Smooth muscle cell (in vitro differentiated cells): ENCODE measurements around the gene OXTR. TPM values are rescaled to one million over a fixed set of nuclear protein-coding genes. Genes with fewer than 3 reads are reported as not detected.

Experiments used
- DNase-seq: peaks from one replicate; lab custom pipeline; 2025; ENCODE audit not compliant: unreplicated experiment; lab: John Stamatoyannopoulos, UW
- H2AFZ ChIP-seq: fragments of 200-600 bp; sonication (generic); 2 replicates; pipeline ENCODE4 v1.6.0; 2016; ENCODE audit warnings: antibody characterized with exemption, low read depth, mild to moderate bottlenecking
- H3F3A ChIP-seq: fragments of 200-600 bp; sonication (generic); 2 replicates; pipeline ENCODE4 v1.6.0; 2017; ENCODE audit warnings: antibody characterized with exemption, low read depth
- H3K27ac ChIP-seq: fragments of 200-600 bp; sonication (generic); 2 replicates; pipeline ENCODE4 v1.5.1; 2016; ENCODE audit warnings: low read depth, mild to moderate bottlenecking
- H3K27me3 ChIP-seq: fragments of 200-600 bp; sonication (generic); 2 replicates; pipeline ENCODE4 v1.6.1; 2016; ENCODE audit warnings: low read depth, mild to moderate bottlenecking
- H3K36me3 ChIP-seq: fragments of 200-600 bp; sonication (generic); 2 replicates; pipeline ENCODE4 v1.5.1; 2016; ENCODE audit warnings: low read depth
- H3K4me1 ChIP-seq: fragments of 200-600 bp; sonication (generic); 2 replicates; pipeline ENCODE4 v1.5.1; 2016; ENCODE audit warnings: low read depth
- H3K4me2 ChIP-seq: fragments of 200-600 bp; sonication (generic); 2 replicates; pipeline ENCODE4 v1.6.0; 2016; ENCODE audit warnings: mild to moderate bottlenecking
- H3K4me3 ChIP-seq: fragments of 200-600 bp; sonication (generic); 2 replicates; pipeline ENCODE4 v1.5.1; 2016; ENCODE audit warnings: mild to moderate bottlenecking
- H3K79me2 ChIP-seq: fragments of 200-600 bp; sonication (generic); 2 replicates; pipeline ENCODE4 v1.6.0; 2016; ENCODE audit warnings: low read depth, mild to moderate bottlenecking
- H3K9ac ChIP-seq: fragments of 200-600 bp; sonication (generic); 2 replicates; pipeline ENCODE4 v1.6.0; 2016; ENCODE audit warnings: low read depth
- H3K9me3 ChIP-seq: fragments of 200-600 bp; sonication (generic); replicated peaks from 2 replicates; pipeline ENCODE4 v1.5.1; 2016; ENCODE audit warnings: low read depth
- H4K20me1 ChIP-seq: fragments of 200-600 bp; sonication (generic); 2 replicates; pipeline ENCODE4 v1.6.0; 2016; ENCODE audit warnings: low read depth
- WGBS: methylation state at CpG from one replicate; pipeline ENCODE4 v1.1.7; 2016; ENCODE audit warnings: low lambda C conversion rate; 5-methylcytosine and 5-hydroxymethylcytosine counted together
- polyA plus RNA-seq: library from polyadenylated mRNA; unstranded; fragments of >200 nt; fragmentation: Nextera tagmentation; extraction: Ambion mirVana; gene quantifications from 2 replicates; pipeline ENCODE4 v1.2.1, GENCODE V29; 2016
- total RNA-seq: library from RNA; depleted of rRNA; stranded (reverse); fragments of >200 nt; gene quantifications from 2 replicates; pipeline ENCODE4 v1.2.3, GENCODE V29; 2014
- TF ChIP-seq, protein P1 (sequence below): fragments of 200-600 bp; sonication (generic); IDR thresholded peaks from 2 replicates; pipeline ENCODE4 v1.5.1; 2017; ENCODE audit warnings: borderline replicate concordance, mild to moderate bottlenecking, antibody characterized with exemption; ENCODE audit not compliant: insufficient read depth, poor library complexity, severe bottlenecking

Gene OXTR
- total and polyA plus RNA-seq, 2 experiments from 2014 or later, result 0.54 to 1.1 TPM

DNA sequence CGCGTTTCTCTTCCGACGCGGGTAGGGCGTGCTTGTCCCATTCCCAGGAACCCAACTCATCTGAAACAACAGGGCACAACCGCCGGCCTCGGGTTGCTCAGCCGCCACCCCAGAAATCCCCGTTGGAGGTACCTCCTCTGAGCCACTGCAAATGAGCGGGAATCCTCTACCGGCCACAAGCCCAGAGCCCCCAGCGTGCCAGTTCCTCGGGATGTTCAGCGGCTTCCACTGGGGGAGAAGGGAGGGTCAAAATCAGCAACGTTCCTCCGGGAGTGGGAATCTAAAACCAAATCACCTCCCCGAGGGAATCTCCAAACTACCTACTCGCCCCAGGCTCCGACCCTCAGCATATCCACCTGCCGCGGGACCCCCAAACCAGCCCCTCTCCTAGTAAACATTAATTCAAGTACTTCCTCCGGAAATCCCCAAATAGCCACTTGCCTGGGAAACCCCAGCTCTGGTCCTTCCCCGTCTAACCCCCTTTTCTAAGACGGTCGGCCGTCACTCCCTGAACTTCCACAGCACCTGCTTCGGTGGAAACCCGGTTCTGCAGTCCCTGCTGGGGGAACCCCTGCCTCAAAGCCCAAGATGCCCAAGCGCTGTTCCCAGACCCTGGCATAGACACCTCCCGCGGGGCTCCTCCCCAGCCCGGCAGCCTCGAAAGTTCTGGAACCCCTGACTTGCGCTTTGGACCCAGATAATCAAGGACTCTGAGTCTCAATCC, 887 bp downstream of the OXTR start:
- 53% methylated on average over 36 of the region's 36 CpGs for WGBS
- H3K79me2 ChIP-seq, result no peaks in the 10 kb centered on the region
- H2AFZ ChIP-seq, result no peak overlapping the region
- no peaks in the 10 kb centered on the region for H4K20me1 ChIP-seq
- no peaks in the 10 kb centered on the region for H3K4me1 ChIP-seq
- no peaks in the 10 kb centered on the region for H3F3A ChIP-seq
- peaks cover 26% of the 10 kb centered on the region for H3K27me3 ChIP-seq
- H3K27ac ChIP-seq, result no peak overlapping the region
- no peaks in the 10 kb centered on the region for H3K9me3 ChIP-seq
- no peak for DNase-seq
- TF ChIP-seq, protein P1, sequence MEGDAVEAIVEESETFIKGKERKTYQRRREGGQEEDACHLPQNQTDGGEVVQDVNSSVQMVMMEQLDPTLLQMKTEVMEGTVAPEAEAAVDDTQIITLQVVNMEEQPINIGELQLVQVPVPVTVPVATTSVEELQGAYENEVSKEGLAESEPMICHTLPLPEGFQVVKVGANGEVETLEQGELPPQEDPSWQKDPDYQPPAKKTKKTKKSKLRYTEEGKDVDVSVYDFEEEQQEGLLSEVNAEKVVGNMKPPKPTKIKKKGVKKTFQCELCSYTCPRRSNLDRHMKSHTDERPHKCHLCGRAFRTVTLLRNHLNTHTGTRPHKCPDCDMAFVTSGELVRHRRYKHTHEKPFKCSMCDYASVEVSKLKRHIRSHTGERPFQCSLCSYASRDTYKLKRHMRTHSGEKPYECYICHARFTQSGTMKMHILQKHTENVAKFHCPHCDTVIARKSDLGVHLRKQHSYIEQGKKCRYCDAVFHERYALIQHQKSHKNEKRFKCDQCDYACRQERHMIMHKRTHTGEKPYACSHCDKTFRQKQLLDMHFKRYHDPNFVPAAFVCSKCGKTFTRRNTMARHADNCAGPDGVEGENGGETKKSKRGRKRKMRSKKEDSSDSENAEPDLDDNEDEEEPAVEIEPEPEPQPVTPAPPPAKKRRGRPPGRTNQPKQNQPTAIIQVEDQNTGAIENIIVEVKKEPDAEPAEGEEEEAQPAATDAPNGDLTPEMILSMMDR, result no peak
- H3K9ac ChIP-seq, result no peak overlapping the region
- no peaks in the 10 kb centered on the region for H3K36me3 ChIP-seq
- H3K4me3 ChIP-seq, result peak overlapping the region; percentile 51
- peak overlapping the region; percentile 90 for H3K4me2 ChIP-seq

DNA sequence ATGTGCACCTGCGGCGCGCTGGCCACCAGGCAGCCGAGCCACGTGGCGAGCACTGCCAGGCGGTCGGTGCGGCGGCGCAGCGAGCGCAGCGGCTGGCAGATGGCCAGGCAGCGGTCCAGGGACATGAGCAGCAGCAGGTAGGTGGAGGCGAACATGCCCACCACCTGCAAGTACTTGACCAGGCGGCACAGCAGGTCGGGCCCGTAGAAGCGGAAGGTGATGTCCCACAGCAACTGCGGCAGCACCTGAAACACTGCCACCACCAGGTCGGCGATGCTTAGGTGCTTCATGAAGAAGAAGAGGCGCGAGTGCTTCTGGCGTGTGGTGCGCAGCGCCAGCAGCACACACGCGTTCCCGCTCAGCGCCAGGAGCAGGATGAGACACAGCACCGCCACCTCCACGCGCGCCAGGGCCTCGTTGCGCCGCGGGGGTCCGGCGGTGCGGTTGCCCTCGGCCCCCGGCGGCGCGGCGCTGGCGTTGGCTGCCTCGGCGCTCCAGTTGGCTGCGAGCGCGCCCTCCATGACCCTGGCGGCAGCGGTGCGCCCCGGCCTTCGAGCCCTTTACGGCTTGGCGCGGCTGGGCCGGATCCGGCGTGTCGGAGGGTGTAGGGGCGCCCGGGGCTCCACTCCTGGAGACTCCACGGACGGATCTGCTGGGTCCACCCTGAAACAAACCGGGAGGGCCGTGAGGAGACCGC, 1.6 kb downstream of the OXTR start:
- no peak overlapping the region for H3K9ac ChIP-seq
- H3K36me3 ChIP-seq, result no peaks in the 10 kb centered on the region
- no peak for DNase-seq
- no peak overlapping the region for H3K27ac ChIP-seq
- TF ChIP-seq, protein P1, result no peak
- 65% methylated on average over 56 of the region's 74 CpGs for WGBS
- H3K9me3 ChIP-seq, result no peaks in the 10 kb centered on the region
- H3F3A ChIP-seq, result no peaks in the 10 kb centered on the region
- peak overlapping the region; percentile 6 for H3K4me3 ChIP-seq
- no peaks in the 10 kb centered on the region for H3K4me1 ChIP-seq
- H2AFZ ChIP-seq, result no peak overlapping the region
- H3K79me2 ChIP-seq, result no peaks in the 10 kb centered on the region
- no peaks in the 10 kb centered on the region for H4K20me1 ChIP-seq
- H3K27me3 ChIP-seq, result peaks cover 26% of the 10 kb centered on the region
- H3K4me2 ChIP-seq, result peak overlapping the region; percentile 27

DNA sequence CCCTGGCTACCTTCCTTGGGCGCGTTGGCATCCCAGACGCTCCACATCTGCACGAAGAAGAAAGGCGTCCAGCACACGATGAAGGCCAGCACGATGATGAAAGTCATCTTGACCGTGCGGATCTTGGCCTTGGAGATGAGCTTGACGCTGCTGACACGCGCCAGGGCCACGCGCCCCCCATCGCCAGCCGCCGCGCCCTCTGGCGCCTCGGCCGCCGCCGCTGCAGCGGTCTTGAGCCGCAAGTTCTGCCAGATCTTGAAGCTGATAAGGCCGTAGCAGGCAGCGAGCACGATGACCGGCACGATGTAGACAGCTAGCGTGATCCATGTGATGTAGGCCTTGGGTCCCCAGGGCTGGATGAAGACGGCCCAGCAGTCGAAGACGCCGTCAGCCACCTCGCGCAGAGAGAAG, 2.2 kb downstream of the OXTR start:
- Histone ChIP-seq H4K20me1 (no peaks in the 10 kb centered on the region), H3K27me3 (peaks cover 26% of the 10 kb centered on the region), H3K4me3 (no peak overlapping the region), H3K4me1 (no peaks in the 10 kb centered on the region), H3K27ac (no peak overlapping the region), H2AFZ (no peak overlapping the region), H3F3A (no peaks in the 10 kb centered on the region), H3K9ac (no peak overlapping the region), H3K9me3 (no peaks in the 10 kb centered on the region), H3K79me2 (no peaks in the 10 kb centered on the region), H3K36me3 (no peaks in the 10 kb centered on the region), H3K4me2 (no peak overlapping the region)
- 96% methylated on average over 37 of the region's 37 CpGs for WGBS
- no peak for DNase-seq
- TF ChIP-seq, protein P1, result no peak

DNA sequence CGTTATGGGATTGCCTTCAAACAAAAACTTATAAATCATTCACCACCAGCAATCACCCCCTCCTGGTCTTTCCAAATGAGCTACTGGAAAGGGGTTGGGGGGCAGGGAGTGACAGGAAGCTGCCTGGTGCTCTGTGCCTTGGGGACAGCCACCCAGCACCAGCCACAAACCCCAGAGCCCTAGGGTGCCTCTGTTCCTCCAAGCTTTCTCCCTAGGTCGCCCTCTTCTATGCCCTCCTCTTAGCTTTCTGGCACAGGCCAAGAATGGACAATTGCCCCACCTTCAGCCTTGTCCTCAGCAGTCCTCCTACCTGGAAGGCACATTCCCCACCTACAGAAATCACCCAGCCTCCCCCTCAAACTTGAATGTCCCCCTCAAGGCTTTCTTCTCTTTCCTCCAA, 3.3 kb downstream of the OXTR start:
- Histone ChIP-seq H2AFZ (no peak overlapping the region), H4K20me1 (no peaks in the 10 kb centered on the region), H3K4me2 (no peak overlapping the region), H3F3A (no peaks in the 10 kb centered on the region), H3K27me3 (peaks cover 26% of the 10 kb centered on the region), H3K4me1 (no peaks in the 10 kb centered on the region), H3K36me3 (no peaks in the 10 kb centered on the region), H3K9ac (no peak overlapping the region), H3K9me3 (no peaks in the 10 kb centered on the region), H3K27ac (no peak overlapping the region), H3K79me2 (no peaks in the 10 kb centered on the region), H3K4me3 (no peak overlapping the region)
- 91% methylated on average over 2 of the region's 2 CpGs for WGBS
- DNase-seq, result no peak
- TF ChIP-seq, protein P1, result no peak
